Subcutaneous abdominal adipose tissue (tissue), 5 donors: ENCODE data around the gene PCGF5.

Experiments used
- H3K27ac ChIP-seq: one replicate; pipeline ENCODE4 v1.7.0; 2013; ENCODE audit warnings: low read depth, mild to moderate bottlenecking, inconsistent platforms, low read length, moderate library complexity
- H3K27me3 ChIP-seq, 5 donors: one replicate each; pipeline ENCODE4 v1.7.0; 2013; ENCODE audit warnings: low read length in 5 of 5, inconsistent platforms in 1 of 5; ENCODE audit not compliant: control insufficient read depth in 5 of 5, insufficient read depth in 4 of 5
- H3K36me3 ChIP-seq, 5 donors: one replicate each; pipeline ENCODE4 v1.7.0; 2013; ENCODE audit warnings: low read length in 5 of 5; ENCODE audit not compliant: control insufficient read depth in 5 of 5, insufficient read depth in 5 of 5
- H3K4me1 ChIP-seq, 5 donors: one replicate each; pipeline ENCODE4 v1.7.0; 2013; ENCODE audit warnings: low read length in 5 of 5, mild to moderate bottlenecking in 3 of 5, moderate library complexity in 1 of 5; ENCODE audit not compliant: control insufficient read depth in 5 of 5, insufficient read depth in 5 of 5
- H3K4me3 ChIP-seq, 5 donors: one replicate each; pipeline ENCODE4 v1.7.0; 2013; ENCODE audit warnings: low read length in 5 of 5, low read depth in 1 of 5
- H3K9ac ChIP-seq, 5 donors: one replicate each; pipeline ENCODE4 v1.7.0; 2013; ENCODE audit warnings: low read length in 5 of 5, mild to moderate bottlenecking in 4 of 5, moderate library complexity in 3 of 5
- H3K9me3 ChIP-seq, 5 donors: one replicate each; pipeline ENCODE4 v1.7.0; 2013; ENCODE audit warnings: low read length in 5 of 5; ENCODE audit not compliant: control insufficient read depth in 5 of 5
- donor health status: healthy.
- donor health status: healthy.
- donor health status: healthy.
- donor health status: healthy.
- donor health status: healthy.

Gene PCGF5

DNA sequence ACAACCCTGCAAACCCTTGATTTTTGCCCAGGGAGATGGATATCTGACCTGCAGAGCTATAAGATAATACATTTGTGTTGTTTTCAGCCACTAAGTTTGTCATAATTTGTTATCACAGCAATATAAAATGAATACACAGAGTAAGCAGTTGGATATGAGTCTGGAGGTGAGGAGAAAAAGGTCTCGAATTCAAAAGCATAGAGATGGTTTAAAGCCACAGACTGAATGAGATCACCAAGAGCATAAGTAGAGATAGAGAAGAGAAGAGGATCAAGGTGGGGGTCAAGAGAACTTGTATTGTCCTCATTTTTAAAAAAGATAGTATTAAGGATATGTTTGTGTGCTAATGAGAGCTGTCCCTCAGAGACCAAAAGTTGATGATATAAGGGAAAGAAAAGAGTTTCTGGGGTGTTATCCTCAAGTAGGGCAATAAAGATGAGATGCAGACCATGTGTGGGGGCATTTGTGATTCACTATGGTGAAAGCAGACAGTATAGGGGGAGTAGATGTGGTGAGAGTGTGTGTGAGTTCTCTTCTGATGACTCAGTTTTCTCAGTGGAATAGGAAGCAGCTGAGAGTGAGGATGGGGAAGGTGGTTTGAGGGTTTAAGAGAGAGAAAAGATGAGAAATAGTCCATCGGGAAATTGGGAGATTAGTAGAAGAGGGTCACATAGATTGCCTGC, 25.8 kb upstream of the PCGF5 start:
- peaks cover 4 to 36% (median 20%) of the 10 kb centered on the region in 5 donors for H3K4me1 ChIP-seq
- H3K4me3 ChIP-seq: no peak overlapping the region

DNA sequence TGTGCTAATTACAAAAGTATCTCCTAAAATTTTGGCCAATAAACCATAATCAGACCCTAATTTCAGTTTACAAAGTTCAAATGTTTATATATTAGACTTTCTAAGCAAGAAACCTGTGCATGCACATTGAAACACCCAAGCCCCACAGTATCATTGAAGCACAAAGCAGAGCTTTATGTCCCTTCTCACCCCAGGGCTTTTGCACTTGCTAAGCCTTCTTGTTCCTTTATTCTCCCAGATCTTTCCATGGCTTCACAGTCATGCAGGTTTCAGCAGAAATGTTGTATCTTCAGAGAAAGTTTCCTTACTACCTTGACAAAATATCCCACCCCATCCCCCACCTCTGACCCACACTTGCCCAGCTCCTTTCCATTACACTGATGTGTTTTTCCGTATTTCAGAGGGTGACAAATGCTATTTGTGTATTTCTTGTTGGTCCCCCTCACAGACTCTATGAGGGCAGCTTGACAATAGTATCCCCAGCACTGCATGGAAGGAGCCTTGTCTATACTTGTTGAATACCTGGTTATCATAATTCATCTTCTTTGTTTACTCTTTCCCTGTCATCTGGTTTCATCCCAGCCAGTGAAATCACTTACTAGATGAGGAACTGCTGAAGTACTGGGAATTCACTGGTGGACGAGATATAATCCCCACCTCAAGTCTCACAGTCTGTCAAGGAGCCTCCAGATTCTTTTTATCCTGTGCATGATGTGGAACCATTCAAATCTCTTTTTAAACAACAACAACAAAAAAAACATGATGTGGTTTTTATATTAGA, 24.0 kb upstream of the PCGF5 start:
- Histone ChIP-seq H3K27ac (no peak overlapping the region), H3K27me3 (no peaks in the 10 kb centered on the region), H3K4me3 (no peak overlapping the region), H3K36me3 (no peaks in the 10 kb centered on the region), H3K9me3 (no peaks in the 10 kb centered on the region), H3K4me1 (peaks cover 4 to 24% (median 18%) of the 10 kb centered on the region in 5 donors), H3K9ac (no peak overlapping the region)

More for the DNA sequence above, 25.8 kb upstream of the PCGF5 start:
- Histone ChIP-seq H3K9ac (no peak overlapping the region), H3K9me3 (no peaks in the 10 kb centered on the region), H3K27me3 (no peaks in the 10 kb centered on the region), H3K36me3 (no peaks in the 10 kb centered on the region), H3K27ac (no peak overlapping the region)

DNA sequence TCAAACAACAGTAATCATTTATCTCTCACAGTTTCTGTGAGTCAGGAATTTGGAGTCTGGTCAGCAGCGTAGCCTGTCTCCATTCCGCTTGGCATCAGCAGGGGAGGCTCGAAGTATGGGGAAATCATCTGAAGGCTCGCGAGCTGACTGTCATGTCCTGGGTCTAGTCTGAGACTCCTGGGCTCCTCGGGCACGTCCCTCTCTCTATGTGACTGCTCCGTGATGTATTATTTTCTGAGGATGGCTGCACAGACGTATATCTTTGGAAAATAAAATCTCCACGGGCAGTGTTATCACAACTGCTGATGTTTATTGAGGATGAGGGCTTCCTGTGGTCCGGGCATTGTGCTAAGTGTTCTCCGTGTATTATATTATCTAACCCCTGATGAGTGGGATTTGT, 23.3 kb upstream of the PCGF5 start:
- H3K27ac ChIP-seq: no peak overlapping the region

DNA sequence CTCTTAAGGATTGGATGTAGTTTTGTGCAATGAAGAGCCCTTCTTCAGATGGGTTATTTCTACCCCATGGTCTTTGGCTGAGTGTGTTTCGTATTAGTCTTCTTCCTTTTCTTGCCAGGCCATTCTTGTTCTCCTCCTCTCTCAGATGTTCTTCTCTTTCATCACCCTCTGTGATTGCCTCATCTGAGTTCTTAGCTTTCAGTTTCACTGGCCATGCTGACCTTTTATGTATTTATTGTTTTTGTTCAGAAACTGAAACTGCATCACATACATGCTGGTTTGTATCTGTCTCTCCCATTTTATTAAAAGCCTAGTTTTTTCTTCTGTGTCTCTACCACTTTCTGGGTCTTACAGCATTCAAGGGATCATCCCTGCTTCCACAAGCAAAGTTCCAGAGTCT, 21.7 kb upstream of the PCGF5 start:
- Histone ChIP-seq H3K36me3 (no peaks in the 10 kb centered on the region), H3K27me3 (no peaks in the 10 kb centered on the region), H3K9me3 (no peaks in the 10 kb centered on the region), H3K4me1 (peaks cover 2 to 15% (median 12%) of the 10 kb centered on the region in 5 donors), H3K4me3 (no peak overlapping the region), H3K9ac (no peak overlapping the region), H3K27ac (peak overlapping the region; percentile 67)

More for the DNA sequence above, 23.3 kb upstream of the PCGF5 start:
- no peaks in the 10 kb centered on the region for H3K27me3 ChIP-seq
- H3K9ac ChIP-seq: no peak overlapping the region
- H3K4me1 ChIP-seq: peaks cover 2 to 17% (median 12%) of the 10 kb centered on the region in 5 donors
- H3K4me3 ChIP-seq: no peak overlapping the region
- no peaks in the 10 kb centered on the region for H3K36me3 ChIP-seq
- no peaks in the 10 kb centered on the region for H3K9me3 ChIP-seq

DNA sequence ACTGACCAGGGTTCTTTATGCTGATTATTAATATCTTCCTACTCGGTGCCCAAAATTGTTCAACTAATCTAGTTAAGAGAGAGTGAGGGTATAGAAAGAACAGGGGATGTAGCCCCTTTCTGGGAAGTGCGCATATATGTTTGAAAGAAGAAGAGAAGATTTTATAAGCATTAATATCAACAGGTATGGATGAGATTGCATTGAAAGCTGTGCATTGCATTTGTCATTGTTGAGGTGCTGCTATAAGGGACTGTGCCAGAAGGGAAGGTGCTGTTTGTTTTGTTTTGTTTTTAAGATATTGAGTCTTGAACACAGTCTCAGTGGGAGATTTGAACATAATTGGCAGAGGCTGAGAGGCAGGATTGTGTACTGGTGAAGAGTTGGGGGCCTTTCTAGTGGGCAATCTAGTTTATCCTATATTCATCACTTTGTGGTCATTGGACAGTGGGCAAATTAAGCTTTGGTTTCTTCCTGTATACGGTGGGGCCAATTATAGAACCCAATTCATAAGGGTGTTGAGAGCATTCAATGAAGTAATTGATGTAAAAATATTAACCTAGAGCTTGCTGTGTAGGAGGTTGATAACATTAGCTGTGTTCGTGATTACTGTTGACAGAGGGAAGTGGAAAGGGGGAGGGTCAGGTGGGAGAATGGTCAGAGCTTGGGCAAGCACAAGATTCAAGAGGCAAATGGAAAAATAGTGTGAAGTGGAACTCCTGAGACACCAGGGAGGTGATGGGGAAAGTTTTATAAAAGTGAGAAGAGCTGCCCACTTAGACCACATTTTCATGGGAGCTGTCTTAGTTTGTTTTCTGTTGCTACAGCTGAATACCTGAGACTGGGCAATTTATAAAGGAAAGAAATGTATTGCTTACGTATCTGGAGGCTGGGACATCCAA, 19.9 kb upstream of the PCGF5 start:
- Histone ChIP-seq H3K4me1 (peaks cover 0 to 15% (median 12%) of the 10 kb centered on the region in 5 donors), H3K9ac (no peak overlapping the region), H3K9me3 (no peaks in the 10 kb centered on the region), H3K27ac (no peak overlapping the region), H3K4me3 (no peak overlapping the region), H3K36me3 (no peaks in the 10 kb centered on the region), H3K27me3 (no peaks in the 10 kb centered on the region)

DNA sequence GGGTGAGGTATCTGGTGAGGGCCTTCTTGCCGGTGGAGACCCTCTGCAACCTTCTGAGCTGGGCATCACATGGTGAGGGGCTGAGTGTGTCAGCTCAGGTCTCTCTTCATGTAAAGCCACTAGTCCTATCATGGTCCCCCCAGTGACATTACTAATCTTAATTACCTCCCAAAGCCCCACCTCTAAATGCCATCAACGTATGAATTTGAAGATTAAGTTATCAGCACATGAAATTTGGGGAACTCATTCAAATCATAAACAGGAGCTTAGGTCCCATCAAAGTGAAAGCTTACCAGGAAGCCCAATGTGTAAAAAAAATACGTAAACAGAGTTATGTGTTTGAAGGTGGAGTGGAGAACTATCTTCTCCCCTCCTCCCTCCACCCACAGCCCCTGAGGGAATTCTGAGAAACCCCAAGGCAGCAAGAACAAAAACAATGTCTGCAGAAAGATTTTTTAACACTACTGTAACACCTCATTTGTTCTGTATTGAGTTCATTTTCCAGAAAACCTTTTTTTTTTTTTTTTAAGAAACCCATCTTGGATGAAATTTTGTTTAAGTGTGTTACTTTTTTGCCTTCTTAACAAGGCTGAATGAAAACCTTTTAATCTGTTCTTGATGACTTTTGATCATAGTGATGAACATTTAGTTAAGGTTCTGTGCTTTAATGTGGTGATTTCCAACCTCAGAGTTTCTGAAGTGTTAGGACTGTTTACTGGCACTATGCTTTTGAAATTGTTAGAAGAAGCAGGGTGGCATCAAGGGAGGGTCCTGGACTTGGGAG, 19.1 kb upstream of the PCGF5 start:
- H3K27me3 ChIP-seq: no peaks in the 10 kb centered on the region
- peaks cover 0 to 15% (median 13%) of the 10 kb centered on the region in 5 donors for H3K4me1 ChIP-seq
- H3K4me3 ChIP-seq: no peak overlapping the region
- no peaks in the 10 kb centered on the region for H3K9me3 ChIP-seq
- no peak overlapping the region for H3K9ac ChIP-seq
- H3K36me3 ChIP-seq: no peaks in the 10 kb centered on the region
- no peak overlapping the region for H3K27ac ChIP-seq

DNA sequence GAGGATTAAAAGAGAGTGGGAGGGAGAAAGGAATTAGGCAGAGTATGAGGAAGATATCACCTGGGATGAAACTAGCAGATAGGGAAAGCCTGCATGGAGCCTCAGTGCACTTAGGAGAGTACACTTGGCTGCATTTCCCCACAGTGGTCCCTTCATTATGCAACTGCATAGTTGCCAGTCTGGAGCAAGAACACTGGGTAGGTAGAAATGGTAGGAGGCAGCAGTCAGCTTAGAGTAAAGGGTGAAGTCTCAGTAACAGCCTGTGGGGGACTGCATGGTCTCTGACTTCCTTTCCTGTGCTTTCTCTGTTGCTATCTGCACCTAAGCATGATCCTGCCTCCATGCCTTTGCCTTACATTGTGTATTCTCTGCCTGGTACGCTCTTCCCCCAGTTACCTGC, 14.0 kb upstream of the PCGF5 start:
- Histone ChIP-seq H3K27ac (no peak overlapping the region), H3K4me3 (no peak overlapping the region), H3K27me3 (no peaks in the 10 kb centered on the region), H3K9me3 (no peaks in the 10 kb centered on the region), H3K36me3 (no peaks in the 10 kb centered on the region), H3K9ac (no peak overlapping the region), H3K4me1 (peaks cover 0 to 5% (median 0%) of the 10 kb centered on the region in 5 donors)

DNA sequence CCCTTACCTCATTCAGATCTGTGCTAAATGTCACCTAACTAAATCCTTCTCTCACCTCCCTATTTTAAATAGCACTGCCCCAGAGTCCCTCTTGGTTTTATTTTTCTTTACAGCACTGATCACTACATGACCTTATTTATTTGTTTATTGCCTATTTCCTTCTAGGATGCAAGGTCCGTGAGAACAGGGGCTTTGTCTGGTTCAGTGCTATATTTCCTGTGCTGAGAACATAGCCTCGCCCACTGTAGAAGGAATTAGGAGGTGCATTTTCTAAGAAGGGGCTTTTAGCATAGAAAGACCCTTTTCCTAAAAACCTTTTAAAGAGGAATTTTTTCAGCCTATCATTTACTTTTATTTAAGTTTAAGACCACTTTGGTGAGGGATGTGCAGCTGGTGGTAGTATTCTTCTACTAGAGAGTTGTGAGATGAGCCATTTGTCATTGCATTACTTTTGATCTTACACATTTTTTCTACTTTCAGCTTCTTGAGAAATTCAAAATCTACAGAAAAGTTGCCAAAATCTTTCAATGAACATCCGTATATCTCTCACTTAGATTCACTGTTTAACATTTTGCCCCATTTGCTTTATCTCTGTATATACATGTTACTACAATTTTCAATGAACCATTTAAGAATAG, 13.5 kb upstream of the PCGF5 start:
- no peaks in the 10 kb centered on the region for H3K27me3 ChIP-seq
- H3K4me1 ChIP-seq: peaks cover 0 to 5% (median 0%) of the 10 kb centered on the region in 5 donors
- no peak overlapping the region for H3K9ac ChIP-seq
- H3K4me3 ChIP-seq: no peak overlapping the region
- H3K36me3 ChIP-seq: no peaks in the 10 kb centered on the region
- H3K9me3 ChIP-seq: no peaks in the 10 kb centered on the region
- H3K27ac ChIP-seq: no peak overlapping the region

DNA sequence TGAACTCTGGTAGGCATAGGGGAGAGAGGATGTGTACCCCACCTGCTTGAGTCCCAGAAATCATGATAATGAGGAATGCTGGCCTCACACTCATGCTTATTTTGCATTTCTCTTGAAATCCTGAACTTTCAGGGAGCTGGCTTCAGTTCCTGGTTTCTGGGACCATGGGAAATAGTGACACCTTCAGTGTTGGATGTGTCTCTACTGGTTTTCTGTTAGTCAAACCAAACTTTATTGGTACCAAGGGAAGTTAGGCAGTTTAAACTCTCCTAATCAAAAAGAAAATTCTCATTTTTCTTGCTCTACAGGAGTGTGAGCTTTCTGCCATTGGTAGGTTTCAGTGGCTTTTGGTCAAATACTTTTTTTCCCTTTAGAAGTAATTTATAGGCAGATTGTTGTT, 11.8 kb upstream of the PCGF5 start:
- Histone ChIP-seq H3K27ac (no peak overlapping the region), H3K4me1 (peaks cover 0 to 5% (median 0%) of the 10 kb centered on the region in 5 donors), H3K9me3 (no peaks in the 10 kb centered on the region), H3K27me3 (no peaks in the 10 kb centered on the region), H3K4me3 (no peak overlapping the region), H3K36me3 (no peaks in the 10 kb centered on the region), H3K9ac (no peak overlapping the region)
